KMS-11 (cell line): ENCODE data around the gene KRR1.
"Not testable (repeated sequence)": the region's sequence is repeated elsewhere in the genome, so short reads cannot be mapped to it uniquely, and the experiment has no call there.

Experiments used
- H2AFZ ChIP-seq: fragments of 200-600 bp; sonication (generic); 2 replicates; pipeline ENCODE4 v1.6.1; 2016; ENCODE audit warnings: antibody characterized with exemption, mixed run types, low read depth
- H3K27ac ChIP-seq: fragments of 200-600 bp; sonication (generic); 2 replicates; pipeline ENCODE4 v1.6.1; 2016; ENCODE audit warnings: mild to moderate bottlenecking, mixed run types
- H3K27me3 ChIP-seq: fragments of 200-600 bp; sonication (generic); 2 replicates; pipeline ENCODE4 v1.6.1; 2017; ENCODE audit warnings: mild to moderate bottlenecking, low read depth, mixed run types, moderate library complexity; ENCODE audit not compliant: insufficient read depth
- H3K36me3 ChIP-seq: fragments of 200-600 bp; sonication (generic); 2 replicates; pipeline ENCODE4 v1.6.1; 2017; ENCODE audit warnings: mild to moderate bottlenecking, mixed run types; ENCODE audit not compliant: insufficient read depth
- H3K4me1 ChIP-seq: fragments of 200-600 bp; sonication (generic); 2 replicates; pipeline ENCODE4 v1.6.1; 2016; ENCODE audit warnings: mild to moderate bottlenecking, low read depth, mixed run types; ENCODE audit not compliant: poor library complexity, severe bottlenecking
- H3K4me2 ChIP-seq: fragments of 200-600 bp; sonication (generic); 2 replicates; pipeline ENCODE4 v1.7.0; 2016; ENCODE audit warnings: mild to moderate bottlenecking, mixed run types
- H3K4me3 ChIP-seq: fragments of 200-600 bp; sonication (generic); IDR thresholded peaks from 2 replicates; pipeline ENCODE4 v1.6.1; 2017; ENCODE audit warnings: low read depth, low read length, mixed read lengths; ENCODE audit not compliant: insufficient read depth
- H3K79me2 ChIP-seq: fragments of 200-600 bp; sonication (generic); 2 replicates; pipeline ENCODE4 v1.6.1; 2016; ENCODE audit warnings: low read depth, mixed run types; ENCODE audit not compliant: insufficient read depth
- H3K9ac ChIP-seq: fragments of 200-600 bp; sonication (generic); 2 replicates; pipeline ENCODE4 v1.6.1; 2016; ENCODE audit warnings: mild to moderate bottlenecking, mixed run types
- H4K20me1 ChIP-seq: fragments of 200-600 bp; sonication (generic); 2 replicates; pipeline ENCODE4 v1.6.1; 2016; ENCODE audit warnings: mild to moderate bottlenecking, mixed run types; ENCODE audit not compliant: insufficient read depth
- CTCF ChIP-seq: fragments of 200-600 bp; sonication (generic); conservative IDR thresholded peaks from 2 replicates; pipeline ENCODE4 v1.6.1; 2017; ENCODE audit warnings: low read depth, mild to moderate bottlenecking, antibody characterized with exemption, low read length, moderate library complexity, mixed read lengths

Gene KRR1

GRCh38 chr12:75460204-75460603, 51.2 kb downstream of the KRR1 start:
- no peak overlapping the region for H3K4me3 ChIP-seq
- no peak overlapping the region for H3K9ac ChIP-seq
- no peak overlapping the region for H3K27ac ChIP-seq
- H2AFZ ChIP-seq = no peak overlapping the region
- no peak for TF ChIP-seq CTCF
- no peaks in the 10 kb centered on the region for H3K36me3 ChIP-seq
- no peaks in the 10 kb centered on the region for H3K4me1 ChIP-seq
- no peaks in the 10 kb centered on the region for H3K27me3 ChIP-seq
- no peaks in the 10 kb centered on the region for H4K20me1 ChIP-seq
- H3K79me2 ChIP-seq = no peaks in the 10 kb centered on the region
- no peak overlapping the region for H3K4me2 ChIP-seq

GRCh38 chr12:75459755-75460154, 51.7 kb downstream of the KRR1 start:
- H3K9ac ChIP-seq = no peak overlapping the region
- H2AFZ ChIP-seq = no peak overlapping the region
- H3K79me2 ChIP-seq = no peaks in the 10 kb centered on the region
- no peak overlapping the region for H3K4me2 ChIP-seq
- no peaks in the 10 kb centered on the region for H4K20me1 ChIP-seq
- TF ChIP-seq CTCF = no peak
- no peaks in the 10 kb centered on the region for H3K27me3 ChIP-seq
- no peaks in the 10 kb centered on the region for H3K4me1 ChIP-seq
- no peak overlapping the region for H3K27ac ChIP-seq
- no peaks in the 10 kb centered on the region for H3K36me3 ChIP-seq
- no peak overlapping the region for H3K4me3 ChIP-seq

- not testable (repeated sequence) for H3K4me3 ChIP-seq, H3K9ac ChIP-seq, H2AFZ ChIP-seq, H4K20me1 ChIP-seq, H3K4me2 ChIP-seq, H3K36me3 ChIP-seq, H3K79me2 ChIP-seq, H3K27me3 ChIP-seq, H3K4me1 ChIP-seq, H3K27ac ChIP-seq
Observed at GRCh38 chr12:75457866-75458265, 53.5 kb downstream of the KRR1 start.

GRCh38 chr12:75457191-75457590, 54.2 kb downstream of the KRR1 start:
- no peak overlapping the region for H3K4me3 ChIP-seq
- H4K20me1 ChIP-seq = no peaks in the 10 kb centered on the region

GRCh38 chr12:75455839-75456238, 55.6 kb downstream of the KRR1 start:
- no peaks in the 10 kb centered on the region for H3K79me2 ChIP-seq
- H3K9ac ChIP-seq = no peak overlapping the region
- H3K4me3 ChIP-seq = no peak overlapping the region
- no peak overlapping the region for H3K4me2 ChIP-seq
- H2AFZ ChIP-seq = no peak overlapping the region
- no peak for TF ChIP-seq CTCF
- no peak overlapping the region for H3K27ac ChIP-seq
- no peaks in the 10 kb centered on the region for H3K36me3 ChIP-seq
- H3K27me3 ChIP-seq = no peaks in the 10 kb centered on the region
- H4K20me1 ChIP-seq = no peaks in the 10 kb centered on the region
- H3K4me1 ChIP-seq = no peaks in the 10 kb centered on the region

More at GRCh38 chr12:75457191-75457590, 54.2 kb downstream of the KRR1 start:
- no peaks in the 10 kb centered on the region for H3K36me3 ChIP-seq
- H3K27me3 ChIP-seq = no peaks in the 10 kb centered on the region
- no peak for TF ChIP-seq CTCF
- no peaks in the 10 kb centered on the region for H3K4me1 ChIP-seq
- H3K27ac ChIP-seq = no peak overlapping the region
- H3K9ac ChIP-seq = no peak overlapping the region
- no peak overlapping the region for H3K4me2 ChIP-seq
- H2AFZ ChIP-seq = no peak overlapping the region
- no peaks in the 10 kb centered on the region for H3K79me2 ChIP-seq
